Liver (tissue), 3 donors: ENCODE measurements around the gene RALGDS.

Experiments
- ATF3 ChIP-seq: IDR thresholded peaks from 2 replicates; pipeline ENCODE4 v1.6.1; 2016; ENCODE audit warnings: antibody characterized with exemption
- CTCF ChIP-seq: fragments of 150-350 bp; IDR thresholded peaks from 2 replicates; pipeline ENCODE4 v1.5.1; 2017; ENCODE audit warnings: improper control_type of control experiment, low read depth, low read length; ENCODE audit not compliant: missing input control
- GABPA ChIP-seq, 2 donors: IDR thresholded peaks in 1 of 2; conservative IDR thresholded peaks in 1 of 2; 2 replicates each; pipeline ENCODE4 v1.6.1; 2016; ENCODE audit warnings: antibody characterized with exemption in 2 of 2, mild to moderate bottlenecking in 1 of 2, moderate library complexity in 1 of 2
- JUND ChIP-seq, 2 donors: IDR thresholded peaks; 2 replicates each; pipeline ENCODE4 v1.6.1; 2016; ENCODE audit warnings: antibody characterized with exemption in 2 of 2
- NR2F2 ChIP-seq: IDR thresholded peaks from 2 replicates; pipeline ENCODE4 v1.6.1; 2016; ENCODE audit warnings: antibody characterized with exemption
- REST ChIP-seq: IDR thresholded peaks from 2 replicates; pipeline ENCODE4 v1.6.1; 2016; ENCODE audit warnings: antibody characterized with exemption, mild to moderate bottlenecking
- RXRA ChIP-seq, 2 donors: IDR thresholded peaks; 2 replicates each; pipeline ENCODE4 v1.6.1; 2017 to 2018; ENCODE audit warnings: antibody characterized with exemption in 2 of 2, mild to moderate bottlenecking in 1 of 2
- SP1 ChIP-seq: IDR thresholded peaks from 2 replicates; pipeline ENCODE4 v1.6.1; 2018; ENCODE audit warnings: antibody characterized with exemption, mild to moderate bottlenecking
- YY1 ChIP-seq: IDR thresholded peaks from 2 replicates; pipeline ENCODE4 v1.6.1; 2016; ENCODE audit warnings: antibody characterized with exemption, mild to moderate bottlenecking
- ZBTB33 ChIP-seq: IDR thresholded peaks from 2 replicates; pipeline ENCODE4 v1.6.1; 2016; ENCODE audit warnings: antibody characterized with exemption
- TF ChIP-seq, protein P1 (sequence below): IDR thresholded peaks from 2 replicates; pipeline ENCODE4 v1.6.1; 2016; ENCODE audit warnings: antibody characterized with exemption
- donor health status: healthy.
- donor health status: healthy.

- TF ChIP-seq CTCF (no peak), YY1 (no peak), NR2F2 (no peak), GABPA (IDR thresholded peaks at IDR 0.05 in 1 of 2, conservative IDR thresholded peaks at IDR 0.05 in 1 of 2) (no peak), ATF3 (no peak), REST (no peak), RXRA (IDR thresholded peaks at IDR 0.05) (no peak), SP1 (no peak), JUND (IDR thresholded peaks at IDR 0.05) (no peak), ZBTB33 (no peak)
- TF ChIP-seq, protein P1, sequence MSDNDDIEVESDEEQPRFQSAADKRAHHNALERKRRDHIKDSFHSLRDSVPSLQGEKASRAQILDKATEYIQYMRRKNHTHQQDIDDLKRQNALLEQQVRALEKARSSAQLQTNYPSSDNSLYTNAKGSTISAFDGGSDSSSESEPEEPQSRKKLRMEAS, result no peak
Observed at GRCh38 chr9:133128152-133128551, 7.1 kb upstream of the RALGDS start.
